PC-3 (cell line): ENCODE results near the gene IL1RAPL1. TPM values are rescaled to one million over a fixed set of nuclear protein-coding genes. Genes with fewer than 3 reads are reported as not detected.

ENCODE experiments used
- ATAC-seq: fragments of 200-7000 bp; cut with Tn5 transposase; 2 replicates; pipeline ENCODE4 v1.9.1; 2020; ENCODE audit warnings: mild to moderate bottlenecking, moderate library complexity
- BruUV-seq: library from RNA; stranded (reverse); fragments of 400-500 nt; replicated peaks from 2 replicates; lab custom pipeline; 2021; lab: Mats Ljungman, UMichigan
- CTCF ChIA-PET: fragments of 300-600 bp; sonication (Branson Sonifier 250); formaldehyde crosslinking; loops from one replicate; lab custom pipeline; 2022; ENCODE audit warnings: antibody characterized with exemption; lab: Charles Lee
- POLR2A ChIA-PET: fragments of 300-600 bp; sonication (Branson Sonifier 250); formaldehyde crosslinking; loops from one replicate; lab custom pipeline; 2022; ENCODE audit warnings: antibody characterized with exemption; ENCODE audit not compliant: unreplicated experiment; lab: Charles Lee
- DNase-seq: peaks from one replicate; pipeline ENCODE4 v3.0.0-alpha.2; 2015
- H2AFZ ChIP-seq: fragments of 300-600 bp; sonication (generic); 2 replicates; pipeline ENCODE4 v1.6.0; 2016; ENCODE audit warnings: antibody characterized with exemption, low read length
- H3F3A ChIP-seq: fragments of 300-600 bp; sonication (generic); one replicate; pipeline ENCODE4 v1.6.0; 2017; ENCODE audit warnings: antibody characterized with exemption, low read length, control low read depth, mild to moderate bottlenecking; ENCODE audit not compliant: unreplicated experiment
- H3K27ac ChIP-seq: fragments of 300-600 bp; sonication (generic); 2 replicates; pipeline ENCODE4 v1.5.1; 2016; ENCODE audit warnings: mild to moderate bottlenecking, low read length
- H3K27me3 ChIP-seq: fragments of 300-600 bp; sonication (generic); 2 replicates; pipeline ENCODE4 v1.6.1; 2016; ENCODE audit warnings: low read length, mixed read lengths
- H3K36me3 ChIP-seq: fragments of 300-600 bp; sonication (generic); 2 replicates; pipeline ENCODE4 v1.6.1; 2016; ENCODE audit warnings: low read depth, mixed run types, low read length, mixed read lengths
- H3K4me1 ChIP-seq: fragments of 300-600 bp; sonication (generic); 2 replicates; pipeline ENCODE4 v1.5.1; 2016; ENCODE audit warnings: low read length; ENCODE audit not compliant: insufficient read depth
- H3K4me2 ChIP-seq: fragments of 300-600 bp; sonication (generic); 2 replicates; pipeline ENCODE4 v1.6.0; 2016; ENCODE audit warnings: low read length
- H3K4me3 ChIP-seq: fragments of 300-600 bp; sonication (generic); 2 replicates; pipeline ENCODE4 v1.5.1; 2016; ENCODE audit warnings: mild to moderate bottlenecking, low read length, mixed read lengths
- H3K79me2 ChIP-seq: fragments of 300-600 bp; sonication (generic); 2 replicates; pipeline ENCODE4 v1.6.1; 2017; ENCODE audit warnings: low read length, mixed read lengths
- H3K9ac ChIP-seq: fragments of 300-600 bp; sonication (generic); 2 replicates; pipeline ENCODE4 v1.6.0; 2016; ENCODE audit warnings: mild to moderate bottlenecking, low read length
- H3K9me2 ChIP-seq: fragments of 300-600 bp; sonication (generic); replicated peaks from 2 replicates; pipeline ENCODE4 v1.6.1; 2016; ENCODE audit warnings: mixed run types, low read length, mixed read lengths
- H3K9me3 ChIP-seq: fragments of 300-600 bp; sonication (generic); 2 replicates; pipeline ENCODE4 v1.6.1; 2016; ENCODE audit warnings: low read length, mixed read lengths
- H4K20me1 ChIP-seq: fragments of 300-600 bp; sonication (generic); 2 replicates; pipeline ENCODE4 v1.6.1; 2016; ENCODE audit warnings: low read length, mixed read lengths
- CTCF ChIP-seq: fragments of 300-600 bp; sonication (generic); conservative IDR thresholded peaks from 2 replicates; pipeline ENCODE4 v1.5.1; 2017; ENCODE audit warnings: antibody characterized with exemption, low read depth, mild to moderate bottlenecking, low read length
- EZH2 ChIP-seq: fragments of 300-600 bp; sonication (generic); IDR thresholded peaks from one replicate; pipeline ENCODE4 v1.6.1; 2017; ENCODE audit warnings: antibody characterized with exemption, mild to moderate bottlenecking, low read length; ENCODE audit not compliant: unreplicated experiment
- EZH2phosphoT487 ChIP-seq: fragments of 300-600 bp; sonication (generic); IDR thresholded peaks from 2 replicates; pipeline ENCODE4 v1.6.1; 2018; ENCODE audit warnings: mild to moderate bottlenecking, antibody characterized with exemption, low read length, borderline replicate concordance
- intact Hi-C: fragments of 100-400 bp; cut with micrococcal nuclease; formaldehyde crosslinking; loops from 2 replicates; pipeline ENCODE4 v1.9.0; 2023
- total RNA-seq: library from RNA; depleted of rRNA; stranded (reverse); fragments of >200 nt; gene quantifications from 2 replicates; pipeline ENCODE4 v1.2.3, GENCODE V29; 2014

The IL1RAPL1 gene
- total RNA-seq, 1 experiment from 2014 or later = 0.44 TPM

- Histone ChIP-seq H3K4me2 (no peak overlapping the region), H3K4me1 (no peaks in the 10 kb centered on the region), H3K79me2 (no peaks in the 10 kb centered on the region), H3K9ac (no peak overlapping the region), H4K20me1 (no peaks in the 10 kb centered on the region), H3K9me2 (no peaks in the 10 kb centered on the region), H3K9me3 (no peaks in the 10 kb centered on the region), H2AFZ (no peak overlapping the region), H3K4me3 (no peak overlapping the region), H3K27me3 (no peaks in the 10 kb centered on the region), H3K27ac (no peak overlapping the region), H3K36me3 (no peaks in the 10 kb centered on the region), H3F3A (no peaks in the 10 kb centered on the region)
- CTCF ChIA-PET = no interaction called here
- no peak for TF ChIP-seq CTCF
- no peak for TF ChIP-seq EZH2phosphoT487
- no peak for TF ChIP-seq EZH2
- intact Hi-C loops = no loop called here
- ATAC-seq = no peak
- POLR2A ChIA-PET = no interaction called here
- BruUV-seq = no TSS peak
- DNase-seq = no peak
Measured at GRCh38 chrX:28851871-28852270, 264.6 kb downstream of the IL1RAPL1 start.

- no peaks in the 10 kb centered on the region for H4K20me1 ChIP-seq
- H3K27ac ChIP-seq = no peak overlapping the region
- no peaks in the 10 kb centered on the region for H3K27me3 ChIP-seq
- H3K9me3 ChIP-seq = no peaks in the 10 kb centered on the region
- intact Hi-C loops = no loop called here
- no peak for DNase-seq
- ChIA-PET CTCF (no interaction called here), POLR2A (no interaction called here)
- H3F3A ChIP-seq = no peaks in the 10 kb centered on the region
- H3K4me3 ChIP-seq = no peak overlapping the region
- H3K9ac ChIP-seq = no peak overlapping the region
- H3K36me3 ChIP-seq = no peaks in the 10 kb centered on the region
- no peaks in the 10 kb centered on the region for H3K79me2 ChIP-seq
- no peaks in the 10 kb centered on the region for H3K9me2 ChIP-seq
- no peaks in the 10 kb centered on the region for H3K4me1 ChIP-seq
- TF ChIP-seq CTCF (no peak), EZH2phosphoT487 (no peak), EZH2 (no peak)
- ATAC-seq = no peak
- BruUV-seq = no TSS peak
- H2AFZ ChIP-seq = no peak overlapping the region
- H3K4me2 ChIP-seq = no peak overlapping the region
Measured at GRCh38 chrX:28854637-28855036, 267.4 kb downstream of the IL1RAPL1 start.

GRCh38 chrX:28876408-28876807 lies 289.2 kb downstream of the IL1RAPL1 start:
- no TSS peak for BruUV-seq
- H3K36me3 ChIP-seq = no peaks in the 10 kb centered on the region
- H3K27ac ChIP-seq = no peak overlapping the region
- no peak for ATAC-seq
- no peaks in the 10 kb centered on the region for H3K27me3 ChIP-seq
- DNase-seq = no peak
- TF ChIP-seq EZH2 (no peak), EZH2phosphoT487 (no peak), CTCF (no peak)
- ChIA-PET POLR2A (no interaction called here), CTCF (no interaction called here)
- H3K79me2 ChIP-seq = no peaks in the 10 kb centered on the region
- intact Hi-C loops = no loop called here
- H3K9ac ChIP-seq = no peak overlapping the region
- H3F3A ChIP-seq = no peaks in the 10 kb centered on the region
- H3K4me1 ChIP-seq = no peaks in the 10 kb centered on the region
- no peak overlapping the region for H3K4me3 ChIP-seq
- no peaks in the 10 kb centered on the region for H4K20me1 ChIP-seq
- H3K4me2 ChIP-seq = no peak overlapping the region
- no peaks in the 10 kb centered on the region for H3K9me3 ChIP-seq
- no peaks in the 10 kb centered on the region for H3K9me2 ChIP-seq
- H2AFZ ChIP-seq = no peak overlapping the region
